HCT116 (cell line): ENCODE measurements around the gene INTS14.

Experiments
- CTCF ChIP-seq, 3 experiments: fragments of 200-600 bp in 1 of 3; sonication (generic) in 1 of 3; IDR thresholded peaks in 2 of 3; conservative IDR thresholded peaks in 1 of 3; 2 replicates each; pipeline ENCODE4 v1.5.1; 2012 to 2017; ENCODE audit warnings: low read depth in 2 of 3, low read length in 2 of 3, antibody characterized with exemption in 1 of 3, borderline replicate concordance in 1 of 3, control low read depth in 1 of 3, mild to moderate bottlenecking in 1 of 3, mixed read lengths in 1 of 3, mixed run types in 1 of 3, moderate library complexity in 1 of 3; ENCODE audit not compliant: insufficient read depth in 1 of 3
- EZH2 ChIP-seq: fragments of 200-600 bp; sonication (generic); IDR thresholded peaks from 2 replicates; pipeline ENCODE4 v1.6.1; 2017; ENCODE audit warnings: antibody characterized with exemption, mixed run types
- JUND ChIP-seq: IDR thresholded peaks from 2 replicates; pipeline ENCODE4 v1.6.1; 2012
- MAX ChIP-seq: IDR thresholded peaks from 2 replicates; pipeline ENCODE4 v1.6.1; 2012
- POLR2A ChIP-seq: IDR thresholded peaks from 2 replicates; pipeline ENCODE4 v1.7.0; 2011; ENCODE audit warnings: borderline replicate concordance; ENCODE audit not compliant: insufficient read depth, insufficient read length; ENCODE audit errors: extremely low read depth
- POLR2AphosphoS5 ChIP-seq: IDR thresholded peaks from 2 replicates; pipeline ENCODE4 v1.6.1; 2011; ENCODE audit warnings: mild to moderate bottlenecking, low read depth, low read length, moderate library complexity
- RAD21 ChIP-seq: IDR thresholded peaks from 2 replicates; pipeline ENCODE4 v1.6.1; 2012; ENCODE audit warnings: low read depth, mild to moderate bottlenecking
- REST ChIP-seq: IDR thresholded peaks from 2 replicates; pipeline ENCODE4 v1.6.1; 2012; ENCODE audit warnings: low read depth
- ZNF274 ChIP-seq: fragments of 200-500 bp; sonication (Bioruptor generic); IDR thresholded peaks from 2 replicates; pipeline ENCODE4 v1.6.1; 2014; ENCODE audit warnings: mild to moderate bottlenecking, low read depth, low read length, inconsistent platforms

GRCh38 chr15:65650312-65651041, 39.5 kb upstream of the INTS14 start:
- TF ChIP-seq POLR2A (no peak), POLR2AphosphoS5 (no peak), RAD21 (no peak), CTCF (IDR thresholded peaks at IDR 0.05 in 2 of 3, conservative IDR thresholded peaks at IDR 0.05 in 1 of 3; ENCODE audit: borderline replicate concordance in 1 of 3, insufficient read depth in 1 of 3, low read depth in 2 of 3, low read length in 2 of 3) (no peak), EZH2 (no peak), REST (no peak), MAX (no peak), JUND (no peak), ZNF274 (no peak)
